Esophagus squamous epithelium (tissue), 4 donors: ENCODE results near the gene CEP112.

ENCODE experiments used
- CTCF ChIP-seq, 6 experiments: fragments of 450-650 bp in 4 of 6; fragments of 200-600 bp in 2 of 6; sonication (generic) in 2 of 6; IDR thresholded peaks; one replicate each; pipeline ENCODE4 v1.5.1; 2016 to 2019; ENCODE audit warnings: antibody characterized with exemption in 6 of 6, mild to moderate bottlenecking in 4 of 6, moderate library complexity in 4 of 6
- POLR2A ChIP-seq, 4 donors: fragments of 450-650 bp; IDR thresholded peaks; one replicate each; pipeline ENCODE4 v1.6.1; 2017; ENCODE audit warnings: antibody characterized with exemption in 4 of 4, mild to moderate bottlenecking in 4 of 4, moderate library complexity in 3 of 4

GRCh38 chr17:66002812-66003211 is 189.1 kb downstream of the CEP112 start:
- no peak for TF ChIP-seq CTCF (IDR thresholded peaks at IDR 0.05)
- no peak for TF ChIP-seq POLR2A (IDR thresholded peaks at IDR 0.05)
